H1 (cell line): ENCODE results near the gene MST1R. TPM values are rescaled to one million over a fixed set of nuclear protein-coding genes. Genes with fewer than 3 reads are reported as not detected.

Experiments
- CBX5 ChIP-seq: fragments of 300-800, 300-1000 bp; sonication (generic); IDR thresholded peaks from 2 replicates; pipeline ENCODE4 v1.7.1; 2016; ENCODE audit warnings: antibody characterized with exemption, low read length, low read depth
- MAFK ChIP-seq: IDR thresholded peaks from 2 replicates; pipeline ENCODE4 v1.6.1; 2012; ENCODE audit warnings: low read depth, mild to moderate bottlenecking, improper control_type of control experiment, low read length
- POLR2AphosphoS5 ChIP-seq: IDR thresholded peaks from 2 replicates; pipeline ENCODE4 v1.6.1; 2011; ENCODE audit warnings: low read depth, low read length
- RXRA ChIP-seq: IDR thresholded peaks from 2 replicates; pipeline ENCODE4 v1.6.1; 2011; ENCODE audit warnings: low read depth, mild to moderate bottlenecking, low read length, moderate library complexity; ENCODE audit not compliant: insufficient read depth
- SAP30 ChIP-seq: fragments of 300-600 bp; sonication (generic); IDR thresholded peaks from 2 replicates; pipeline ENCODE4 v1.7.1; 2012; ENCODE audit warnings: low read length, moderate library complexity, mild to moderate bottlenecking, inconsistent platforms; ENCODE audit not compliant: insufficient read depth, insufficient replicate concordance
- polyA plus RNA-seq, 7 experiments: library from polyadenylated mRNA; depleted of rRNA in 3 of 7; stranded (reverse) in 5 of 7; unstranded in 2 of 7; fragments of >200 nt in 5 of 7; fragments of 200-250 nt in 2 of 7; gene quantifications; 1 replicate in 5 of 7; 2 replicates in 1 of 7; 4 replicates in 1 of 7; pipeline versions ENCODE4 v1.2.1 to v1.2.3, GENCODE V29; 2011 to 2013; ENCODE audit warnings: missing spikeins in 2 of 7, mixed read lengths in 2 of 7
- total RNA-seq: library from RNA; stranded (reverse); fragmentation: NEBNext Ultra II Directional; extraction: Animal tissue kit (Norgen Biotek cat#: 25700); gene quantifications from 2 replicates; pipeline ENCODE4 v1.2.1, GENCODE V29; 2021

The MST1R gene
- total and polyA plus RNA-seq, 2 of the 8 experiments (the other 6 are each of a cell fraction or from before 2014, with no cell fraction given), result 4.8 to 7.6 TPM

- no peak for TF ChIP-seq CBX5
- TF ChIP-seq SAP30, result no peak
- no peak for TF ChIP-seq MAFK
- no peak for TF ChIP-seq POLR2AphosphoS5
- no peak for TF ChIP-seq RXRA
Measured at GRCh38 chr3:49942651-49943050, 39.0 kb upstream of the MST1R start (continued).
